ENCODE results near the gene DOCK2.

Gene DOCK2

GRCh38 chr5:169628892-169629291 lies 8.2 kb upstream of the DOCK2 start:
- H3K27ac ChIP-seq, result no peak overlapping the region
- TF ChIP-seq, protein P1, sequence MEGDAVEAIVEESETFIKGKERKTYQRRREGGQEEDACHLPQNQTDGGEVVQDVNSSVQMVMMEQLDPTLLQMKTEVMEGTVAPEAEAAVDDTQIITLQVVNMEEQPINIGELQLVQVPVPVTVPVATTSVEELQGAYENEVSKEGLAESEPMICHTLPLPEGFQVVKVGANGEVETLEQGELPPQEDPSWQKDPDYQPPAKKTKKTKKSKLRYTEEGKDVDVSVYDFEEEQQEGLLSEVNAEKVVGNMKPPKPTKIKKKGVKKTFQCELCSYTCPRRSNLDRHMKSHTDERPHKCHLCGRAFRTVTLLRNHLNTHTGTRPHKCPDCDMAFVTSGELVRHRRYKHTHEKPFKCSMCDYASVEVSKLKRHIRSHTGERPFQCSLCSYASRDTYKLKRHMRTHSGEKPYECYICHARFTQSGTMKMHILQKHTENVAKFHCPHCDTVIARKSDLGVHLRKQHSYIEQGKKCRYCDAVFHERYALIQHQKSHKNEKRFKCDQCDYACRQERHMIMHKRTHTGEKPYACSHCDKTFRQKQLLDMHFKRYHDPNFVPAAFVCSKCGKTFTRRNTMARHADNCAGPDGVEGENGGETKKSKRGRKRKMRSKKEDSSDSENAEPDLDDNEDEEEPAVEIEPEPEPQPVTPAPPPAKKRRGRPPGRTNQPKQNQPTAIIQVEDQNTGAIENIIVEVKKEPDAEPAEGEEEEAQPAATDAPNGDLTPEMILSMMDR (conservative IDR thresholded peaks at IDR 0.05), result no peak

- TF ChIP-seq, protein P1 (conservative IDR thresholded peaks at IDR 0.05), result no peak
- H3K27ac ChIP-seq, result no peak overlapping the region
Observed at GRCh38 chr5:169629847-169630548, 7.1 kb upstream of the DOCK2 start.

- no peak overlapping the region for H3K27ac ChIP-seq
- TF ChIP-seq, protein P1 (conservative IDR thresholded peaks at IDR 0.05), result no peak
Observed at GRCh38 chr5:169631360-169631759, 5.7 kb upstream of the DOCK2 start.

- no peak overlapping the region; the same call in 1 of the 2 replicates for H3K27ac ChIP-seq
- TF ChIP-seq, protein P1 (conservative IDR thresholded peaks at IDR 0.05), result no peak
Observed at GRCh38 chr5:169632946-169633345, 4.1 kb upstream of the DOCK2 start.

DNA sequence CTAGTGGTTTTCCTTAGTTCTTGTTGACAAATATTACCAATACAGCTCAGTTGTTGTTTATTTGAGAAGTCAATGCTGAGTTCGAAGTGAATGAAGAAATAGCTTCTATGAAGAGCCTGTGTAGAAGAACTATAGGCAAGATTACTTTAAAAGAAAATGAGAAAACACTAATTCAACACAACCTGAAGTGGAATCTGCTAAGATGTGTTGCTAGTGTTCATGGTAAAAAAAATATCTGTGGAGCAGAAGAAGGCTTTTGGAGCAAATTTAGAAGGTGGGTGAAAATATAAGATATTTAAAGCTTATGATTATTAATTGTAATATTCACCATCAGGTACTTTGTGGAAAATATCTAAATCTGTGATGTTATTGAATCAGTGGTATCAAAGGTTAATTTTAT lies 2.5 kb upstream of the DOCK2 start:
- TF ChIP-seq, protein P1 (conservative IDR thresholded peaks at IDR 0.05), result no peak
- H3K27ac ChIP-seq, result no peak overlapping the region

- no peak overlapping the region for H3K27ac ChIP-seq
- TF ChIP-seq, protein P1 (conservative IDR thresholded peaks at IDR 0.05), result no peak
Observed at GRCh38 chr5:169635936-169636335, 1.1 kb upstream of the DOCK2 start.

GRCh38 chr5:169636477-169637084 lies 494 bp upstream of the DOCK2 start:
- TF ChIP-seq, protein P1 (conservative IDR thresholded peaks at IDR 0.05), result no peak
- no peak overlapping the region for H3K27ac ChIP-seq
